ENCODE data around the gene AFF3.

GRCh38 chr2:99928470-99929053 is 213.8 kb downstream of the AFF3 start:
- TF ChIP-seq CTCF (conservative IDR thresholded peaks at IDR 0.05 in 1 of 2, IDR thresholded peaks at IDR 0.05 in 1 of 2; ENCODE audit: extremely low read depth in 1 of 2, insufficient read depth in 1 of 2, low read depth in 1 of 2, low read length in 2 of 2) (no peak), EZH2 (IDR thresholded peaks at IDR 0.05; ENCODE audit: borderline replicate concordance, low read length) (no peak)

All from mammary epithelial cell (primary cell).